Gastroesophageal sphincter (tissue), 4 donors: ENCODE data around the gene TJP3. TPM values are rescaled to one million over a fixed set of nuclear protein-coding genes. Genes with fewer than 3 reads are reported as not detected.
A peak's percentile ranks its signal among the peaks of the same experiment; 100 is the strongest.

ENCODE experiments used
- ATAC-seq: fragments of 150-250 bp; one replicate; pipeline ENCODE4 v1.9.1; 2016; ENCODE audit warnings: mild to moderate bottlenecking, moderate library complexity
- H3K27ac ChIP-seq, 4 donors: fragments of 200-600 bp; sonication (generic) in 3 of 4; 1 replicate in 3 of 4; 2 replicates in 1 of 4; pipeline ENCODE4 v1.5.1; 2016 to 2019
- H3K27me3 ChIP-seq: fragments of 200-600 bp; sonication (generic); one replicate; pipeline ENCODE4 v1.5.1; 2019
- H3K36me3 ChIP-seq, 2 donors: fragments of 200-600 bp; sonication (generic); one replicate each; pipeline ENCODE4 v1.5.1; 2019; ENCODE audit warnings: control low read depth in 1 of 2
- H3K4me1 ChIP-seq, 3 donors: fragments of 200-600 bp; sonication (generic); 1 replicate in 2 of 3; 2 replicates in 1 of 3; pipeline ENCODE4 v1.5.1; 2016 to 2019; ENCODE audit warnings: control low read depth in 2 of 3
- H3K4me3 ChIP-seq, 2 donors: fragments of 200-600 bp; sonication (generic); one replicate each; pipeline ENCODE4 v1.5.1; 2019; ENCODE audit warnings: mild to moderate bottlenecking in 1 of 2, moderate library complexity in 1 of 2
- H3K9me3 ChIP-seq, 3 donors: fragments of 200-600 bp; sonication (generic); one replicate each; pipeline ENCODE4 v1.5.1; 2017 to 2019; ENCODE audit warnings: control low read depth in 2 of 3
- CTCF ChIP-seq, 4 experiments: fragments of 200-600 bp in 2 of 4; fragments of 450-650 bp in 2 of 4; sonication (generic) in 1 of 4; IDR thresholded peaks; one replicate each; pipeline ENCODE4 v1.5.1; 2017 to 2019; ENCODE audit warnings: antibody characterized with exemption in 4 of 4, mild to moderate bottlenecking in 2 of 4, moderate library complexity in 2 of 4
- EP300 ChIP-seq: sonication (generic); formaldehyde crosslinking; IDR thresholded peaks from one replicate; pipeline ENCODE4 v1.6.1; 2017; ENCODE audit warnings: antibody characterized with exemption, mild to moderate bottlenecking
- POLR2A ChIP-seq, 2 donors: fragments of 450-650 bp; IDR thresholded peaks; one replicate each; pipeline ENCODE4 v1.6.1; 2017; ENCODE audit warnings: antibody characterized with exemption in 2 of 2, mild to moderate bottlenecking in 2 of 2, moderate library complexity in 1 of 2
- POLR2AphosphoS5 ChIP-seq: sonication (generic); formaldehyde crosslinking; IDR thresholded peaks from one replicate; pipeline ENCODE4 v1.6.1; 2017; ENCODE audit warnings: antibody characterized with exemption
- WGBS, 2 donors: methylation state at CpG; one replicate each; pipeline ENCODE4 v1.1.5; 2018; ENCODE audit warnings: low coverage in 1 of 2; 5-methylcytosine and 5-hydroxymethylcytosine counted together
- total RNA-seq, 4 donors: library from RNA; depleted of rRNA; stranded (reverse); fragments of >200 nt; gene quantifications; one replicate each; pipeline ENCODE4 v1.1.0, GENCODE V29; 2016

TJP3 gene
- total RNA-seq, 4 donors from 2014 or later = 0.78 to 3.6 TPM; not detected in 2

GRCh38 chr19:3700242-3701032, 7.7 kb upstream of the TJP3 start, which contains the start of gene PIP5K1C:
Gene PIP5K1C, minus strand, starts transcription at chr19:3700468. Its CDS starts 78 bp downstream, at chr19:3700390.
- peaks cover 0 to 42% (median 11%) of the 10 kb centered on the region in 3 donors for H3K4me1 ChIP-seq
- no peaks in the 10 kb centered on the region for H3K9me3 ChIP-seq
- TF ChIP-seq POLR2A (IDR thresholded peaks at IDR 0.05) = peak; percentile 61 to 78
- no peak for TF ChIP-seq EP300
- TF ChIP-seq CTCF (IDR thresholded peaks at IDR 0.05) = peak in 3 of 4 experiments; percentile 82 to 96 (median 93)
- TF ChIP-seq POLR2AphosphoS5 = peak; percentile 11
- H3K36me3 ChIP-seq = peaks cover 0 to 6% of the 10 kb centered on the region in 2 donors
- WGBS, 2 donors = 0 to 25% methylated on average over 1 to 5 of the region's 82 CpGs
- H3K4me3 ChIP-seq = peak within 1 kb of the TSS; percentile 50 to 97
- H3K27me3 ChIP-seq = no peaks in the 10 kb centered on the region
- peak; percentile 91 for ATAC-seq
- H3K27ac ChIP-seq = peak within 1 kb of the TSS; percentile 72 to 98 (median 92)

GRCh38 chr19:3701200-3701599, 7.0 kb upstream of the TJP3 start:
- Histone ChIP-seq H3K9me3 (no peaks in the 10 kb centered on the region), H3K4me3 (no peak overlapping the region), H3K27me3 (no peaks in the 10 kb centered on the region), H3K27ac (no peak overlapping the region), H3K36me3 (peaks cover 0 to under 1% of the 10 kb centered on the region in 2 donors), H3K4me1 (peaks cover 0 to 36% (median 11%) of the 10 kb centered on the region in 3 donors)
- ATAC-seq = no peak
- TF ChIP-seq CTCF (IDR thresholded peaks at IDR 0.05) (no peak), POLR2A (IDR thresholded peaks at IDR 0.05) (no peak), POLR2AphosphoS5 (no peak), EP300 (no peak)
- 5 to 8% methylated on average over 1 of the region's 1 CpG for WGBS, 2 donors

GRCh38 chr19:3707868-3708206, 347 bp upstream of the TJP3 start:
- Histone ChIP-seq H3K4me1 (peaks cover 0 to 6% (median 0%) of the 10 kb centered on the region in 3 donors), H3K36me3 (no peaks in the 10 kb centered on the region), H3K9me3 (no peaks in the 10 kb centered on the region), H3K4me3 (no peak overlapping the region), H3K27me3 (no peaks in the 10 kb centered on the region), H3K27ac (no peak overlapping the region)
- WGBS, 2 donors = 100% methylated on average over 2 of the region's 12 CpGs; no CpG with 5 or more reads in 1 of the 2 donors
- no peak for ATAC-seq
- TF ChIP-seq POLR2AphosphoS5 (no peak), EP300 (no peak), POLR2A (IDR thresholded peaks at IDR 0.05) (no peak), CTCF (IDR thresholded peaks at IDR 0.05) (no peak)

GRCh38 chr19:3710265-3710812, 2.2 kb downstream of the TJP3 start:
- Histone ChIP-seq H3K4me1 (peaks cover 0 to 12% (median 0%) of the 10 kb centered on the region in 3 donors), H3K4me3 (no peak overlapping the region), H3K27me3 (no peaks in the 10 kb centered on the region), H3K36me3 (no peaks in the 10 kb centered on the region), H3K9me3 (no peaks in the 10 kb centered on the region), H3K27ac (no peak overlapping the region)
- TF ChIP-seq EP300 = no peak
- no peak for TF ChIP-seq POLR2AphosphoS5
- no peak for TF ChIP-seq POLR2A (IDR thresholded peaks at IDR 0.05)
- no peak for TF ChIP-seq CTCF (IDR thresholded peaks at IDR 0.05)
- WGBS, 2 donors = 41 to 47% methylated on average over 5 to 14 of the region's 20 CpGs
- peak; percentile 71 for ATAC-seq
